Measurements from ENCODE around the gene PAPSS2.

The PAPSS2 gene

DNA sequence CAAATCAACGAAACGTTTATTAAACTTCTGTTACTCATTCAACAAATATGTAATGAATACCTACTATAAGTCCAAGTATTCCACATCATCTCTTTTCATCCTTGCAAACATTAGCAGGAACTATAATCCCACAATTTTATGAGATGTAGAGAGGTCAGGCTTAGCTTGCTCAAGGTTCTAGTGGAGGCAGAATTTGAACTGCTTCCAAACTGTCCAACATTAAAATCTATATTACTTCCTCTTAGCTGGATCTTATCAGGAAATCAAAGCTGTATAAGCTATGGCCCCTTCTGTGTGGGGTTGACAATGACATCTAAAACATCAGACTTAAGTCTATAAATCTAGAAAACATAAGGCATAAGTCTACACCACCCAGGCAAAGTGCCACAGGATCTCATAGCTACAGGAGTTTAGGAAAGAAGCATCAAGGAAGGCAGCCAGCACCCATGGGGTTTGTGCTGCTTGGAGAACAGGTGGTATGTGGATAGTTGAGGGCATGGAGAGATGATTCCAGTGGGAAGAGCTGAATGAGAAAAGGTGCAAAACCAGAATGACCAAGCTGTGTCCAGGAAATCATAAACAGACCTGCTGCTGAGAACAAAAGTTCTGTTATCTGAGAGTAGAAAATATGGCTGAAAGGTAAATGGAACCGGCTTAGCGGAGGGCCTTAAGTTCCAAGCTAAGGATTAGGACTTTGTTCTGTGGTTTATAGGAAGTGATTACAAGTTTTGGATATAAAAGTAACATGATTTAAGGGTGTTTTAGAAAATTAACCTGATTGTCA lies 34.5 kb downstream of the PAPSS2 start:
- no peak overlapping the region for H3K4me3 ChIP-seq (ENCODE audit: severe bottlenecking)
- peaks cover 9% of the 10 kb centered on the region for H3K4me1 ChIP-seq (ENCODE audit: insufficient read depth, poor library complexity, severe bottlenecking)
- H3K27me3 ChIP-seq (ENCODE audit: insufficient read depth, poor library complexity, severe bottlenecking) = no peaks in the 10 kb centered on the region
- no peaks in the 10 kb centered on the region for H3K9me3 ChIP-seq (ENCODE audit: severe bottlenecking)
- H3K36me3 ChIP-seq (ENCODE audit: low read depth) = no peaks in the 10 kb centered on the region
- ATAC-seq (ENCODE audit: low read depth) (peak; percentile 45), DNase-seq (ENCODE audit: low spot score) (no peak)
- H3K27ac ChIP-seq (ENCODE audit: poor library complexity, severe bottlenecking) = peak overlapping the region; percentile 24
- TF ChIP-seq, protein P1, sequence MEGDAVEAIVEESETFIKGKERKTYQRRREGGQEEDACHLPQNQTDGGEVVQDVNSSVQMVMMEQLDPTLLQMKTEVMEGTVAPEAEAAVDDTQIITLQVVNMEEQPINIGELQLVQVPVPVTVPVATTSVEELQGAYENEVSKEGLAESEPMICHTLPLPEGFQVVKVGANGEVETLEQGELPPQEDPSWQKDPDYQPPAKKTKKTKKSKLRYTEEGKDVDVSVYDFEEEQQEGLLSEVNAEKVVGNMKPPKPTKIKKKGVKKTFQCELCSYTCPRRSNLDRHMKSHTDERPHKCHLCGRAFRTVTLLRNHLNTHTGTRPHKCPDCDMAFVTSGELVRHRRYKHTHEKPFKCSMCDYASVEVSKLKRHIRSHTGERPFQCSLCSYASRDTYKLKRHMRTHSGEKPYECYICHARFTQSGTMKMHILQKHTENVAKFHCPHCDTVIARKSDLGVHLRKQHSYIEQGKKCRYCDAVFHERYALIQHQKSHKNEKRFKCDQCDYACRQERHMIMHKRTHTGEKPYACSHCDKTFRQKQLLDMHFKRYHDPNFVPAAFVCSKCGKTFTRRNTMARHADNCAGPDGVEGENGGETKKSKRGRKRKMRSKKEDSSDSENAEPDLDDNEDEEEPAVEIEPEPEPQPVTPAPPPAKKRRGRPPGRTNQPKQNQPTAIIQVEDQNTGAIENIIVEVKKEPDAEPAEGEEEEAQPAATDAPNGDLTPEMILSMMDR (IDR thresholded peaks at IDR 0.05; ENCODE audit: poor library complexity, severe bottlenecking) = no peak

DNA sequence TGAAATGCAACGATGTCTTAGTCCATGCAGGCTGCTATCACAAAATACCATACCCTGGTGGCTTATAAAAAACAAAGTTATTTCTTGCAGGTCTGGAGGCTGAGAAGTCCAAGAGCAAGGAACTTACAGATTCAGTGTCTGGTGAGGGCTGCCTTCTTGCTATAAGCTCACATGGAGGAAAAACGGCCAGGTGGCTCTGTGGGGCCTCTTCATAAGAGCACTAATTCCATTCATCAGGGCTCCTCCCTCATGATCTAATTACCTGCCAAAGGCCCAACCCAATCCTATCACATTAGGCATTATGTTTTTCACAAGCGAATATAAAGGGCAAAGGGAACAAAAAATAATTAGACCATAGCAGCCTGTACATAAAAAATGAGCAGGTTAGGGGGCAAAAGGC lies 35.4 kb downstream of the PAPSS2 start:
- Histone ChIP-seq H3K4me3 (ENCODE audit: severe bottlenecking) (no peak overlapping the region), H3K27ac (ENCODE audit: poor library complexity, severe bottlenecking) (no peak overlapping the region), H3K4me1 (ENCODE audit: insufficient read depth, poor library complexity, severe bottlenecking) (peaks cover 15% of the 10 kb centered on the region)

DNA sequence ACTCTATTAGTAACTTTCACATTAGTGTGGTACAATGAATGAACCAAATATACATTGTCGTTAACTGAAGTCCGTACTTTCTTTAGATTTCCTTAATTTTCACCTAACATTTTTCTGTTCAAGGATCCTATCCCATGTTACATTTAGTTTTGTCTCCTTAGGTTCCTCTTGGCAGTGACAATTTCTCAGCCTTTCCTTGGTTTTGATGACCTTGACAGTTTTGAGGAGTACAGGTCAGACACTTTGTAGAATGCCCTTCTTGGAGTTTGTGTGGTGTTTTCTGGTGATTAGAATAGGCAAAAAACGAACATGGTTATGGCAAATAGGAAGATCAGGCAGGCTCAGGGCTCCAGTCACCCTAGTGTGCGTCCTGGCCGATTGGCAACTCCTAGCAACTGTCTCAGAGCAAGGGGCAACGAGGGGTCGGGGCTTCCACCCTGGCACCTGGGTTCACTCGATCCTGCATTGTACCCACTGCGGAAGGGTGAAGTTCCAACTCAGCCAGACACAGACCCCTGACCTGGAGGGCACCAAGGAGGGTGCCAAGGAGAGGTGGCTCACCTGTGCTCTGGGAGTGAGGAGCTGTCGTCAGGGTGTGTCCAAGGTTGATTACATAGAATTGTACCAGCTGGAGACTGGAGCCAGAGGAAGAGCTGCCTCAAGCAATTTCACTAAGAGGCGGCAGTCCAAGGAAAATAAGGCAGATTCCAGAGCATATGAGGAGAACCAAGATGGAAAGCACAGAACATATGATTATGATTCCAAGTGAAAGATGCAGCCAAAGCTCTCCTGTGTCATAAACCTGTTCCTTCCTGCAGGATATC lies 37.5 kb downstream of the PAPSS2 start:
- Histone ChIP-seq H3K4me1 (ENCODE audit: insufficient read depth, poor library complexity, severe bottlenecking) (peaks cover 24% of the 10 kb centered on the region), H3K9me3 (ENCODE audit: severe bottlenecking) (no peaks in the 10 kb centered on the region), H3K4me3 (ENCODE audit: severe bottlenecking) (no peak overlapping the region), H3K27ac (ENCODE audit: poor library complexity, severe bottlenecking) (no peak overlapping the region), H3K36me3 (ENCODE audit: low read depth) (no peaks in the 10 kb centered on the region), H3K27me3 (ENCODE audit: insufficient read depth, poor library complexity, severe bottlenecking) (no peaks in the 10 kb centered on the region)
- TF ChIP-seq, protein P1 (IDR thresholded peaks at IDR 0.05; ENCODE audit: poor library complexity, severe bottlenecking) = no peak
- ATAC-seq (ENCODE audit: low read depth) (no peak), DNase-seq (ENCODE audit: low spot score) (no peak)

More for the DNA sequence above, 35.4 kb downstream of the PAPSS2 start:
- TF ChIP-seq, protein P1 (IDR thresholded peaks at IDR 0.05; ENCODE audit: poor library complexity, severe bottlenecking) = no peak
- DNase-seq (ENCODE audit: low spot score) (no peak), ATAC-seq (ENCODE audit: low read depth) (no peak)
- H3K27me3 ChIP-seq (ENCODE audit: insufficient read depth, poor library complexity, severe bottlenecking) = no peaks in the 10 kb centered on the region
- no peaks in the 10 kb centered on the region for H3K9me3 ChIP-seq (ENCODE audit: severe bottlenecking)
- H3K36me3 ChIP-seq (ENCODE audit: low read depth) = no peaks in the 10 kb centered on the region

DNA sequence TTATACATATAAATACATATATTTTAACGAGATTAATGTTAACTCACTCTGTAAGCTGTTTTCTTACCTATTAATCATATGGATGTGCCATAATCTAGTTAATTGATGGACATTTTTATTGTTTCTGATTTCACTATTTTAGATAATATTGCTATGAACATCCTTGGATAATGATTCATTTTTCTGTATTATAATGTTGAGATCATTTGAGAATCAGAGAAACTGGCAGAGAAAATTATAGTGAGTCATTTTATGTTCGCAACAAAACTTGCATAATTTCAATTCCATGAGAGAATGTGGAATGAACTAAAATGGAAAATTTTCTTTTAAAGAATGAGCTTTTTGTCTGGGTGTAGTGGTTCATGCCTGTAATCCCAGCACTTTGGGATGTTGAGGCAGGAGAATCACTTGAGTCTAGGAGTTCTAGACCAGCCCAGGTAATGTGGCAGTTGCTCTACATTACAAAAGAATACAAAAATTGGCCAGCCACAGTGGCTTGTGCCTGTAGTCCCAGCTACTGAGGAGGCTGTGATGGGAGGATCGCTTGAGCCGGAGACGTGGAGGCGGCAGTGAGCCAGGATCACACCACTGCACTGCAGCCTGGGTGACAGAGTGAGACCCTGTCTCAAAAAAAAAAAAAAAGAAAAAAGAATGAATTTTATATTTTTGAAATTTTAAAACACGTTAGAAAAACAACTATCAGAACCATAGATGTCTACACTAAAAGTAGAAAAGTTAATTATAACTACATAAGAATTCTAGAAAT lies 40.5 kb downstream of the PAPSS2 start:
- ATAC-seq (ENCODE audit: low read depth) = peak; percentile 68; the same call in 2 of the 3 replicates
- peak overlapping the region; percentile 65 for H3K27ac ChIP-seq (ENCODE audit: poor library complexity, severe bottlenecking)
- H3K36me3 ChIP-seq (ENCODE audit: low read depth) = no peaks in the 10 kb centered on the region

More for the DNA sequence above, 40.5 kb downstream of the PAPSS2 start:
- no peak overlapping the region for H3K4me3 ChIP-seq (ENCODE audit: severe bottlenecking)
- H3K27me3 ChIP-seq (ENCODE audit: insufficient read depth, poor library complexity, severe bottlenecking) = no peaks in the 10 kb centered on the region
- peaks cover 28% of the 10 kb centered on the region for H3K4me1 ChIP-seq (ENCODE audit: insufficient read depth, poor library complexity, severe bottlenecking)
- TF ChIP-seq, protein P1 (IDR thresholded peaks at IDR 0.05; ENCODE audit: poor library complexity, severe bottlenecking) = no peak
- H3K9me3 ChIP-seq (ENCODE audit: severe bottlenecking) = no peaks in the 10 kb centered on the region
- DNase-seq (ENCODE audit: low spot score) = no peak

Measured in RWPE2 (cell line).